Esophagus muscularis mucosa (tissue), 4 donors: ENCODE measurements around the gene WDR82. TPM values are rescaled to one million over a fixed set of nuclear protein-coding genes. Genes with fewer than 3 reads are reported as not detected.

Experiments used
- DNase-seq: peaks from one replicate; pipeline ENCODE4 v3.0.0-alpha.2; 2017; ENCODE audit errors: extremely low spot score
- H3K27ac ChIP-seq, 4 donors: fragments of 200-600 bp; sonication (generic); replicated peaks in 1 of 4; 1 replicate in 3 of 4; 2 replicates in 1 of 4; pipeline ENCODE4 v1.5.1; 2016 to 2019; ENCODE audit warnings: mild to moderate bottlenecking in 1 of 4
- H3K27me3 ChIP-seq, 4 donors: fragments of 200-600 bp; sonication (generic); one replicate each; pipeline versions ENCODE4 v1.5.1 to v1.6.0; 2016 to 2019
- H3K36me3 ChIP-seq, 4 donors: fragments of 200-600 bp; sonication (generic); one replicate each; pipeline ENCODE4 v1.5.1; 2016 to 2019
- H3K4me1 ChIP-seq, 4 donors: fragments of 200-600 bp; sonication (generic); one replicate each; pipeline ENCODE4 v1.5.1; 2016 to 2019
- H3K4me3 ChIP-seq, 4 donors: fragments of 200-600 bp; sonication (generic); 1 replicate in 2 of 4; 2 replicates in 2 of 4; pipeline ENCODE4 v1.5.1; 2016 to 2019; ENCODE audit warnings: mild to moderate bottlenecking in 4 of 4, moderate library complexity in 1 of 4
- H3K9me3 ChIP-seq, 4 donors: fragments of 200-600 bp; sonication (generic); 1 replicate in 3 of 4; 2 replicates in 1 of 4; pipeline ENCODE4 v1.5.1; 2016 to 2019
- EP300 ChIP-seq: sonication (generic); formaldehyde crosslinking; IDR thresholded peaks from one replicate; pipeline ENCODE4 v1.6.1; 2017; ENCODE audit warnings: antibody characterized with exemption
- POLR2A ChIP-seq: fragments of 450-650 bp; IDR thresholded peaks from one replicate; pipeline ENCODE4 v1.6.1; 2017; ENCODE audit warnings: antibody characterized with exemption, moderate library complexity, mild to moderate bottlenecking, low read depth
- POLR2AphosphoS5 ChIP-seq, 2 donors: sonication (generic); formaldehyde crosslinking; IDR thresholded peaks; one replicate each; pipeline ENCODE4 v1.6.1; 2017; ENCODE audit warnings: antibody characterized with exemption in 2 of 2
- WGBS: methylation state at CpG from one replicate; pipeline ENCODE4 v1.1.5; 2018; 5-methylcytosine and 5-hydroxymethylcytosine counted together
- intact Hi-C: fragments of 100-400 bp; cut with DNase I; formaldehyde crosslinking; loops from one replicate; pipeline ENCODE4 v1.15.1; 2023
- total RNA-seq, 4 donors: library from RNA; depleted of rRNA; stranded (reverse); fragments of >200 nt; gene quantifications; one replicate each; pipeline versions ENCODE4 v1.1.0 to v1.2.1, GENCODE V29; 2016
- TF ChIP-seq, protein P1 (sequence below), 3 experiments: fragments of 200-600 bp in 2 of 3; fragments of 450-650 bp in 1 of 3; sonication (generic) in 2 of 3; IDR thresholded peaks; one replicate each; pipeline ENCODE4 v1.5.1; 2017 to 2019; ENCODE audit warnings: antibody characterized with exemption in 3 of 3, mild to moderate bottlenecking in 2 of 3, moderate library complexity in 1 of 3

The WDR82 gene, protein sequence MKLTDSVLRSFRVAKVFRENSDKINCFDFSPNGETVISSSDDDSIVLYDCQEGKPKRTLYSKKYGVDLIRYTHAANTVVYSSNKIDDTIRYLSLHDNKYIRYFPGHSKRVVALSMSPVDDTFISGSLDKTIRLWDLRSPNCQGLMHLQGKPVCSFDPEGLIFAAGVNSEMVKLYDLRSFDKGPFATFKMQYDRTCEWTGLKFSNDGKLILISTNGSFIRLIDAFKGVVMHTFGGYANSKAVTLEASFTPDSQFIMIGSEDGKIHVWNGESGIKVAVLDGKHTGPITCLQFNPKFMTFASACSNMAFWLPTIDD
- total RNA-seq = 100 to 1,000 TPM in 1 of 4 donors, 10 to 100 TPM in 3; 62.6 to 101 (median 80.9) TPM

DNA sequence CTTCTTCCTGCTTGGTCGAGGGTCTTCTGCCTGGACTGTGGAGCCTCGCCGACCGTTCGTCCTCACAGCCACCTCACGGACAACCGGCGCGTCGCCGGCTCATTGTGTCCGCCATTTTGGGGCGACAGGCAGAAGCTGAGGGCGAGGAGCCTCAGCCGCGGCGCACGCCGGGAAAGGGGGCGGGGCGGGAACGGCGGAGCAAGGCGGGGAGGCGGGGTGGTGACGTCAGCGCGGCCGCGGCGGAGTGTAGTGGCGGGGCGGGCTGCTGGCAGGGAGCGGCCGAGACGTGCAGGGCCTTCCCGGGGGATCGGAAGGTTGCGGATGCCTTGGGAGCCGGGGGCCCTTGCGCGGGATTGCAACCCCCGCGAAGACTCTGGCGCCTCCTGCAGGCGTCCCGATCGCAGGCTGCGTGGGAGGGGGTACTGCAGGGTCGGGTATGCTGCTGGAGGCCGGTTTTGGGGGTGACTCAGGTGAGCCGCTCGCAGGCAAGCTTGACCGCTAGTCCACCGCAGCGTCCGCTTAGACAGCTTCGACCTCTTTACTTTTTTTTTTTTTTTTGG lies at the start of gene WDR82:
TSS of gene WDR82 (minus strand) at position 140 of the 560 bp plus-strand sequence. CDS start 288 bp downstream, outside the sequence.
- Histone ChIP-seq H3K4me3 (peak within 1 kb of the TSS; percentile 79 to 92 (median 84)), H3K4me1 (peaks cover 48 to 55% (median 51%) of the 10 kb centered on the region in 4 donors), H3K27ac (peak within 1 kb of the TSS; percentile 94 to 98 (median 97)), H3K27me3 (no peaks in the 10 kb centered on the region), H3K9me3 (no peaks in the 10 kb centered on the region), H3K36me3 (peaks cover 0 to 9% (median 5%) of the 10 kb centered on the region in 4 donors)
- peak; percentile 95 to 96 for TF ChIP-seq POLR2AphosphoS5 (IDR thresholded peaks at IDR 0.05)
- TF ChIP-seq POLR2A = peak; percentile 53
- TF ChIP-seq EP300 = no peak
- TF ChIP-seq, protein P1, sequence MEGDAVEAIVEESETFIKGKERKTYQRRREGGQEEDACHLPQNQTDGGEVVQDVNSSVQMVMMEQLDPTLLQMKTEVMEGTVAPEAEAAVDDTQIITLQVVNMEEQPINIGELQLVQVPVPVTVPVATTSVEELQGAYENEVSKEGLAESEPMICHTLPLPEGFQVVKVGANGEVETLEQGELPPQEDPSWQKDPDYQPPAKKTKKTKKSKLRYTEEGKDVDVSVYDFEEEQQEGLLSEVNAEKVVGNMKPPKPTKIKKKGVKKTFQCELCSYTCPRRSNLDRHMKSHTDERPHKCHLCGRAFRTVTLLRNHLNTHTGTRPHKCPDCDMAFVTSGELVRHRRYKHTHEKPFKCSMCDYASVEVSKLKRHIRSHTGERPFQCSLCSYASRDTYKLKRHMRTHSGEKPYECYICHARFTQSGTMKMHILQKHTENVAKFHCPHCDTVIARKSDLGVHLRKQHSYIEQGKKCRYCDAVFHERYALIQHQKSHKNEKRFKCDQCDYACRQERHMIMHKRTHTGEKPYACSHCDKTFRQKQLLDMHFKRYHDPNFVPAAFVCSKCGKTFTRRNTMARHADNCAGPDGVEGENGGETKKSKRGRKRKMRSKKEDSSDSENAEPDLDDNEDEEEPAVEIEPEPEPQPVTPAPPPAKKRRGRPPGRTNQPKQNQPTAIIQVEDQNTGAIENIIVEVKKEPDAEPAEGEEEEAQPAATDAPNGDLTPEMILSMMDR (IDR thresholded peaks at IDR 0.05) = peak; percentile 60 to 63 (median 62)
- intact Hi-C loops = loop anchor here (2.0 kb wide), 1 partner anchor 40 kb away; the partner anchor contains the start of gene TWF2
- DNase-seq = peak; percentile 99
- WGBS = 0% methylated on average over 10 of the region's 58 CpGs

DNA sequence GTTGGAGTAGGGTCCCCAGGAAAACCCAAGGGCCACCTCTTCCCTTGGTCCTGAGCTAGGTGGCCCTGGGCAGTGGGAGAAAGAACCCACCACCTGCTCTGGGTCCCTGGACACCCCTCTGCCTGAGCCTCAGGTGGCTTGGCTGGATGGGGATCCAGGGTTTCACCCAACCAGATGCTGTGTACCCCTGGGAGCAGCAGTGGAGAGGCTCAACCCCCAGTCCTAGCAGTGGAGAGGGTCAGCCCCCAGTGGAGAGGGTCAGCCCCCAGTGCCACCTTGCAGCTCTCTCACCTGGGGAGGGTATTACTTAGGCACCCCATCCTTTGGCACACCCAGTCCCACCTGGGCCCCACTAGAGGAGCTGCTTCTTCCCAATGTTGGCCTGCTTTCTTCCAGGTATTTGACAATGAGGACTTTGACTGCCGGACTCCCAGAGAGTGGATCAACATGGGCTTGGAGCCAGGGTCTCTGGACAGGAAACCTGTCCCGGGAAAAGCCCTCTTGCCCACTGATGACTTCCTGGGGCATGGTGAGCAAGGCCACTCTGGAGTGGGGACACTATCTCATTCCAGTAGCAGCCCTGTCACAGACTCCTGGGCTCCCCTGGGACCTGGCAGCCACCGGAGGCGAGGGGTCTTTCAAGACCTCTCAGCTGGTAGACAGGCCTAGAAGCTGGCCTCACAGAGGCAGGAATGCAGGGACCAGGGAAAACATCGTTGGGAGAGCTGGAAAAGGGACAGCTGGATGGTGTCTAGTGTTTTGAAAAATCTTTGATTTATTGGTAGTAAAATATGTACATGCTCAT lies 49.2 kb upstream of the WDR82 start:
- Histone ChIP-seq H3K36me3 (peaks cover 0 to 20% (median 4%) of the 10 kb centered on the region in 4 donors), H3K4me3 (no peak overlapping the region), H3K4me1 (peaks cover 0 to 2% (median 0%) of the 10 kb centered on the region in 4 donors), H3K27me3 (no peaks in the 10 kb centered on the region), H3K27ac (no peak overlapping the region), H3K9me3 (no peaks in the 10 kb centered on the region)
- DNase-seq = no peak
- WGBS = 84% methylated on average over 4 of the region's 5 CpGs
- TF ChIP-seq POLR2A (no peak), POLR2AphosphoS5 (IDR thresholded peaks at IDR 0.05) (no peak), EP300 (no peak)
- TF ChIP-seq, protein P1 (IDR thresholded peaks at IDR 0.05) = no peak
- intact Hi-C loops = no loop called here

DNA sequence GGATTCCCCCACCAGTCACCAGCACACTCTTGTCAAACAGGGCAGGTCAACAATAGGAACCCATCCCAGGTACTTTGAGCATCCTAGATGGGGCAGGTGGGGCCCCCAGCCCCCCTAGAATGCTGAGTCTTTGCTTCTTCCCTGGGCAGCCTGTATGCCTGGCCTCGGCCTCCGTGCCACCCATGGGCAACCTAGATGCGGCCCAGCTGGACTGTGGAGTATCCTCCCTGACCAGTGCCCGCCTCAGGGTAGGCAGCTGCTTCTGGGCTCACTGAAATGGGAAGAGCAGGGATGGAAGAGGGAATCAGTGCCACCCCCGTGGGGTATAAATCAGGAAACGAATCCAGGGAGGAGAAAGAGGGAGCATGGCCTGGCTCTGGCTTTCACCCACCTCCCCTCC lies 48.5 kb upstream of the WDR82 start:
- no peak overlapping the region for H3K4me3 ChIP-seq
- H3K9me3 ChIP-seq = no peaks in the 10 kb centered on the region
- peaks cover 0 to 2% (median 0%) of the 10 kb centered on the region in 4 donors for H3K4me1 ChIP-seq
- no peak for DNase-seq
- no peak overlapping the region for H3K27ac ChIP-seq
- H3K27me3 ChIP-seq = no peaks in the 10 kb centered on the region
- 96% methylated on average over 5 of the region's 6 CpGs for WGBS
- peaks cover 0 to 15% (median 2%) of the 10 kb centered on the region in 4 donors for H3K36me3 ChIP-seq
- TF ChIP-seq POLR2AphosphoS5 (IDR thresholded peaks at IDR 0.05) = no peak
- TF ChIP-seq, protein P1 (IDR thresholded peaks at IDR 0.05) = no peak
- TF ChIP-seq EP300 = no peak
- no peak for TF ChIP-seq POLR2A
- intact Hi-C loops = no loop called here

DNA sequence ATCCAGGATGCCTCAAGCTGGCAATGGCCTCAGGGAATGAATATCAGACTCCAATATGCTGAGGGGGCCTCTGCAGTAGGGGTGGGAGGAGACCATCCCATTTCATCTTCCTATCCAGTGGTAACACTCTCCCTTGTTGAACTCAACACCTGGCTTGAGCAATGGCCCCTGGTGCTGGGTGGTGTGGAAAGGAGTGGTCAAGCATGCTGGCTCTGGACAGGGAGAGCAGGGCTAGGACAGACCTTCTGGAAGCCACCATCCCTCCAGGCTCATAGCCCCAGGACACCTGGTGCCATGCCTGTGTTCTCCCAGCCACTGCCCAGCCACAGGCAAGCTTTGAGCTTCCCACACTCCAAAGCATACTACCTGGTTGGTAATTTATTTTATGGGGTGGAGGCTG lies 47.2 kb upstream of the WDR82 start:
- no peak overlapping the region for H3K4me3 ChIP-seq
- H3K36me3 ChIP-seq = peaks cover 0 to 4% (median 0%) of the 10 kb centered on the region in 4 donors
- intact Hi-C loops = no loop called here
- H3K4me1 ChIP-seq = peaks cover 0 to 2% (median 0%) of the 10 kb centered on the region in 4 donors
- TF ChIP-seq POLR2AphosphoS5 (IDR thresholded peaks at IDR 0.05) = no peak
- no peaks in the 10 kb centered on the region for H3K9me3 ChIP-seq
- H3K27ac ChIP-seq = no peak overlapping the region
- H3K27me3 ChIP-seq = no peaks in the 10 kb centered on the region
- DNase-seq = no peak

DNA sequence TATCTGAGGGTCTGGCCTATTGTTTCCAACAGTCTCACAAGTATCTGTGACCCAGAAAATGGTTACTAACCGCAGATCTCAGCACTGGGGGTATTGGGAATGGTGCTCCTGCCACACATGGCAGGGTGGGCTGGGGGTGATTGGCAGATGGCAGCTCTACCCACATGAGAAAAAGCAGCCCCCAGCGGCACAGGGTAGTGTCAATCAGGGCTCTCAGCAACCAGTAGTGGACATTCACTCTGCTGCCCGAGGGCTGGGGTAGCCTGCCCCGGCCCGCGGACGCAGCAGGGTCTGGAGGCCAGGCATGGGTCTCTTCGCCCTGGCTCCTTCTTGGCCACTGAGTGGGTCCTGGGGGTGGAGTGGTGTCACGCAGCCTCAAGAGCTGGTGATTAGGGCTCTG lies 46.2 kb upstream of the WDR82 start:
- TF ChIP-seq POLR2AphosphoS5 (IDR thresholded peaks at IDR 0.05) (no peak), EP300 (no peak), POLR2A (no peak)
- TF ChIP-seq, protein P1 (IDR thresholded peaks at IDR 0.05) = no peak
- Histone ChIP-seq H3K27ac (no peak overlapping the region), H3K4me3 (no peak overlapping the region), H3K36me3 (peaks cover 0 to 4% (median 0%) of the 10 kb centered on the region in 4 donors), H3K9me3 (no peaks in the 10 kb centered on the region), H3K4me1 (peaks cover 0 to 2% (median 0%) of the 10 kb centered on the region in 4 donors), H3K27me3 (no peaks in the 10 kb centered on the region)
- 100% methylated on average over 1 of the region's 9 CpGs for WGBS
- intact Hi-C loops = no loop called here
- no peak for DNase-seq
